ENCODE results near the gene PLXNA4.

DNA sequence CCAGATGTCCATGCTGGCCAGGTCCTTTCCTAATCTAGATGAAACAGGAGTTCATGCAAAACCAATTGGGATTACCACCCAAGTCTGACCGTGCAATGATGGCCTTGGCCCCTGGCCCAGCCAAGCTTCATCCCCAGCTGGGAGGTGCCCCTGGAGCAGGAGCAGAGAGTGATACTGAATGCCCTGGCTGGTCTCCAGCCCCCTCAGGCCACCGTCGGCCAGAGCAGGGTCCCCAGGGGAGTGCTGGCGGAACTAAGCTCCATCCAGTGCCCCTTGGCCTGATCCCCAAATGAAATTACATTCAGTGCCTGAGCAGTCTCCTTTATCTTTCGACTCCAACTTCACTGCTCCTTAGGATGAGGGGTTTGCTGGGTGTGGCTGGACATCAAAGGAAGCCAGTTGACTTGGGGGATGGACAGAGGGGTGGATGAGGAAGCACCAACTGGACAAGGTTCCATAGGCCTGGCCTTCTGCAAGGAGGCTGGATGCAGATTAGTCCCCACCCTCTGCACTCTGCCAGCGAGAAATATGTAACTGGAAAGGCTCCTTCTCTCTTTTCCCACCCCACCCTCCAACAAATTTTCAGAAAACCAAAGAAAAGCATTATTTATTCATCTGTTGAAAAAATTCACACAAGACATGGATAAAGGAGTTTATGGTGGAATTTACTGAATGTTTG lies 275.5 kb downstream of the PLXNA4 start:
- TF ChIP-seq, protein P1, sequence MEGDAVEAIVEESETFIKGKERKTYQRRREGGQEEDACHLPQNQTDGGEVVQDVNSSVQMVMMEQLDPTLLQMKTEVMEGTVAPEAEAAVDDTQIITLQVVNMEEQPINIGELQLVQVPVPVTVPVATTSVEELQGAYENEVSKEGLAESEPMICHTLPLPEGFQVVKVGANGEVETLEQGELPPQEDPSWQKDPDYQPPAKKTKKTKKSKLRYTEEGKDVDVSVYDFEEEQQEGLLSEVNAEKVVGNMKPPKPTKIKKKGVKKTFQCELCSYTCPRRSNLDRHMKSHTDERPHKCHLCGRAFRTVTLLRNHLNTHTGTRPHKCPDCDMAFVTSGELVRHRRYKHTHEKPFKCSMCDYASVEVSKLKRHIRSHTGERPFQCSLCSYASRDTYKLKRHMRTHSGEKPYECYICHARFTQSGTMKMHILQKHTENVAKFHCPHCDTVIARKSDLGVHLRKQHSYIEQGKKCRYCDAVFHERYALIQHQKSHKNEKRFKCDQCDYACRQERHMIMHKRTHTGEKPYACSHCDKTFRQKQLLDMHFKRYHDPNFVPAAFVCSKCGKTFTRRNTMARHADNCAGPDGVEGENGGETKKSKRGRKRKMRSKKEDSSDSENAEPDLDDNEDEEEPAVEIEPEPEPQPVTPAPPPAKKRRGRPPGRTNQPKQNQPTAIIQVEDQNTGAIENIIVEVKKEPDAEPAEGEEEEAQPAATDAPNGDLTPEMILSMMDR (IDR thresholded peaks at IDR 0.05): no peak
- TF ChIP-seq POLR2A (IDR thresholded peaks at IDR 0.05): no peak
